Activated CD8-positive, alpha-beta memory T cell treated with anti-CD3 and anti-CD28 coated beads, Interleukin-2, amount 50 U/mL, for 24 hours (primary cell): ENCODE results near the gene ZDBF2.
"Not testable (repeated sequence)": the region's sequence is repeated elsewhere in the genome, so short reads cannot be mapped to it uniquely, and the experiment has no call there.

Source experiments
- DNase-seq: peaks from one replicate; pipeline ENCODE4 v3.0.0-alpha.2; 2020; ENCODE audit errors: extremely low read depth

The ZDBF2 gene

GRCh38 chr2:206323486-206323885 lies 49.0 kb downstream of the ZDBF2 start:
- no peak for DNase-seq

DNA sequence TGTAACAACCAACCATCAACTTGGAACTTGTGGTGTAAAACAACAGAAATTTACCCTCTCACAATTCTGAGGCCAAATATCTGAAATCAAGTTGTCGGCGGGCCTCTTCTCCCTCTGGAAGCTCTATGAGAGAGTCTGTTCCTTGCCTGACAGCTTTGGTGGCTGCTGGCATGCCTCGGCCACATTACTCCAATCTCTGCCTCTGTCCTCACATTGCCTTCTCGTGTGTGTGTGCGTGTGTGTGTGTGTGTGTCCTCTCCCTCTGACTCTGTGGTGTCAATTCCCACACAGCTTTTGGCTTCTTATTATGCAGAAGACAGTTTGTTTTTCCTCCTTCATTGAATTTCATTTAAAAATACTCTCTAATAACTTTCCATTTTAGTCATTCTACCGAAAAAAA lies 50.4 kb downstream of the ZDBF2 start:
- no peak for DNase-seq

- no peak for DNase-seq
Observed at GRCh38 chr2:206328974-206329373, 54.5 kb downstream of the ZDBF2 start.

GRCh38 chr2:206336861-206337260 lies 62.4 kb downstream of the ZDBF2 start:
- no peak for DNase-seq

DNA sequence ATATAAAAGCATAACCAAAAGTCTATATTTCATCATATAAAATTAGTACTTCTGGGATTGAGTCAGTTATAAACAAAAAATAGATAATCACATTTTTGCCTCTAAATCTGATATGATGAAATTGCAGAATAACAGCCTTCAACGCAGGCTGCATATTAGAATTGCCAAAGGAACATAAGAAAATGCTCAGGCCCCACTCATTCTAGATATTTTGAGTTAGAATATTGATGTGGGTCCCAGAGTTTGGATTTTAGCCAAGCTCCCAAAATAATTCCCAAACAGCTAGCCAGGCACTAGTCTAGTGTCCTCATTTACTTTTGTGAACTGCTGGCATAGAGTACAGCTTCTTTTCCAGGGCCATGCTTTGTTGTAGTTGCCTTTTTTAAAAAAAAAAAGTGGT lies 63.5 kb downstream of the ZDBF2 start:
- no peak for DNase-seq

- DNase-seq: no peak
Observed at GRCh38 chr2:206341396-206341795, 66.9 kb downstream of the ZDBF2 start.

DNA sequence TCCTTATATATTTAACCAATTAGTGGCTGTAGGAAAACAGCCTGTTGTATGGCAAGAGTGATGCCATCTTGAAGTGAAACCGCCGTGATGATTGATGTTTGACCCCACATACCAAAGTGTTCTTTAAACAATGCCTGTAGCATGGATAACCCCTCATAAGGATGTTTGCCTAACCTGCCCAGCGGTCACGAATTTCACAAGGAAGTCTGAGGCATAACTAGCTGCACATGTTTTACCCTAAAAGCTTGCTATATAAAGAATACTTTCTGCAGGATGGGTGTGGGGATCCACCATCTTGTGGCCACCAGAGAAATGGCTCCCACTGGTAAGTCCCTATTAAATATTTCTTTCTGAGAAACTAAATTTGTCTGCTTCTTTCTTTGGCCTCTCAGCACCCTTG lies 68.7 kb downstream of the ZDBF2 start:
- DNase-seq: no peak

GRCh38 chr2:206343816-206344215 lies 69.4 kb downstream of the ZDBF2 start:
- DNase-seq: no peak

DNA sequence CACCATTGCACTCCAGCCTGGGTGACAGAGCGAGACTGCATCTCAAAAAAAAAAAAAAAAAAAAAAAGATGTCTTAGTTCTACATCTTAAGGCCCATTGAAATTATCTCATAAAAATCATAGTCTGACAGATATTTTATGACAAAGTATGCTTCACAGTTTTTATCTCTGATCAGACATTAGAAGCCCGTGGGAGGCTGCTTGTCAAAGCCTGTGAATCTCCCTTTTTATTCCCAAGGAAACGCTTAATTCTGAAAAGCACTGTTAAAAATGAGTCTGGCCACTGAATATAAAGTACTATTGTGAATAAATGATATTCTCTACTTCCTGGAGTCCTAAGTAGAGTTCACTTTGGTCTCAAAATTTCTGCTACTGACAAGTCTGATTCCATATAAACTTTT lies 71.1 kb downstream of the ZDBF2 start:
- DNase-seq: no peak

DNA sequence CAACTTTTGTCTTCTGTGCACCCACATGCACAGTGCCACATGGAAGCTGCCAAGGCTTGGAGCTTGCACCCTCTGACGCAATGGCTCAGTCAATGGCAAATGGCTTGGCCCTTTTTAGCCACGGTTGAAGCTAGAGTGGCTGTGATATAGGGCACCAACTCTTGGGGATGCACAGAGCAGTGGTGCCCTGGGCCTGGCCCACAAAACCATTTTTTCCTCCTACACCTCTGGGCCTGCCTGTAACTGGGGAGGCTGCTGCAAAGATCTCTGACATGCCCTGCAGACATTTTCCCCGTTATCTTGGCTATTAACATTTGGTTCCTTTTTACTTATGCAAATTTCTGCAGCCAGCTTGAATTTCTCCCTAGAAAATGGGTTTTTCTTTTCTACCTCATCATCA lies 74.9 kb downstream of the ZDBF2 start:
- DNase-seq: no peak

DNA sequence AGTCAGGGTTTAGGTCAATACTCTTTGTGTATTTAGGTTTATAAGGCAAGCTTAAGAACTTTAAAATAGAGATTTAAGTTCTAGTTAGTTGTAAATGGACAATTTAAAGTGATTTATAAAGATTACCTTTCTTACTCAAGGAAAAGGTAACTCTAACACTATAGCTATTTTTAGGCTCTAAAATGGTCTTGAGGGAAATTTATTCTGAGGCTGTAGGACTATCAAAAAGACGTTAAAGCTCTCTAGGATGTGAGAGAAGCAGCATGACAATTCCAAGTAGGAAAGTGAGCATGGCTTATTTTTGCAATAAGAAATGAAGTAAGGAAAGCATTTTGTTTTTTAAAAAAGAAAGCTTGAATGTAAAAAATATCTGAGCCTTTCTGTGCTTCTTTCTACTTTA lies 78.1 kb downstream of the ZDBF2 start:
- DNase-seq: no peak

DNA sequence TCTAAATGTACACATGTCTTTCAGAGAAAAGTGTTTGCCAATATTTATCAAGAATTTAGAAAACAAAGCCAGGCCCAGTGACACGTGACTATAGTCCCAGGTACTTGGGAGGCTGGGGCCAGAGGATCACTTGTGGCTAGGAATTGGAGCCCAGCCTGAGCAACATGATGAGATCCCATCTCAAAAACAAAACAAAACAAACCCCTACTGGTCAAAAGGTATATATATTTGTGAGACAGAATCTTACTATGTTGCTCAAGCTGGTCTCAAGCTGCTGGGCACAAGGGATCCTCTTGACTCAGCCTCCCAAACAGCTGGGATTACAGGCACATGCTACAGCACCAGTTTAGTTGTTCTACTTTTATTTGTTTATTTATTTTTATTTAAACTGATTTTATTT lies 79.2 kb downstream of the ZDBF2 start:
- no peak for DNase-seq

DNA sequence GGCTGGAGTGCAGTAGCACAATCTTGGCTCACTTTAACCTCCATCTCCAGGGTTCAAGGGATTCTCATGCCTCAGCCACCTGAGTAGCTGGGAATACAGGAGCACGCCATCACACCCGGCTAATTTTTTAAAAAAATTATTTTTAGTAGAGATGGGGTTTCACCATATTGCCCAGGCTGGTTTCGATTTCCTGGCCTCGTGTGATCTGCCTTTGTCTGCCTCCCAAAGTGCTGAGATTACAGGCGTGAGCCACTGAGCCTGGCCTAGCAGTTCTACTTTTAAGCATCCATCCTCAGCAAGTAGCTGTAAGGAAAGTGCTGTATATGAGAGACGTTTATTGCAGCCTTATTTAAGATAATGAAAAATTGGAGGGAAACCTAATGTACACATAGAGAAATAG lies 79.7 kb downstream of the ZDBF2 start:
- DNase-seq: no peak

GRCh38 chr2:206356840-206357239 lies 82.4 kb downstream of the ZDBF2 start:
- not testable (repeated sequence) for DNase-seq

GRCh38 chr2:206360840-206361239 lies 86.4 kb downstream of the ZDBF2 start:
- not testable (repeated sequence) for DNase-seq

DNA sequence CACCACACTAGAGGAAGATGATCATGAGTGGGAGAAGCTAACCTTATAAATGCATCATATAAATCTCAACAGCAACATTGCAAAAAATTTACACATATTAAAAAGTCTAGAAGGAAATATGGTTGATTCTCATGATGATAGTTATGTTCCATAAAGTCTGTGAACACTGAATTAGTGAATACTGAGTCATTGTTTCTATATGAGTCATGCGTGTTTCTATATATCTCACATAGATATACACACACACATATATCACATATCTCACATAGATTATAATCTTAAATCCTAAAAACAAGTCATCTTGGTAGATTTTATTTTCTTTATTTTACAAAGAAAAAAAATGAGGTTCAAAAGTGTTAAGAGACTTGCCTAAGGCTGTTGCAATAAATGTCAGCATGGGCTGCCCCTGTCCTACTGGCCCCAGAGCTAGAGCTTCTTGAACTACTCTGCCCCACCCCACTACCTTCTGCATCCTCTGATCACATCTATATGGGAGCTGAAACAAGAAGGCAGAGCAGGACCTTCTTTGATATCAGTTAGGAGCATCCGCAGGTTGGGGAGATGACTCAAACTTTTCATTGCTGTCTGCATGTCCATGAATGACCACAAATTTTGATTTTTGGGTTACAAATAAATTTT lies 87.1 kb downstream of the ZDBF2 start:
- no peak for DNase-seq
